Heart left ventricle (tissue), 13 donors: ENCODE measurements around the gene SCP2.

Source experiments
- CTCF ChIP-seq, 12 donors: fragments of 200-600 bp; sonication (generic) in 4 of 12; IDR thresholded peaks; one replicate each; pipeline versions ENCODE4 v1.5.0 to v1.8.0; 2018 to 2022; ENCODE audit warnings: antibody characterized with exemption in 12 of 12, mild to moderate bottlenecking in 5 of 12
- POLR2A ChIP-seq, 2 donors: fragments of 450-650 bp; IDR thresholded peaks; one replicate each; pipeline ENCODE4 v1.6.1; 2017; ENCODE audit warnings: antibody characterized with exemption in 2 of 2, mild to moderate bottlenecking in 2 of 2, moderate library complexity in 2 of 2
- donor health status: ischemic (EF 13 %, LVEDD 7.1; RV severe dilation, severe dysfunction).
- donor health status: DM: no; HTN: yes; CAD: no.
- donor health status: DM: no; HTN: no; CAD: no.
- donor health status: ischemic (EF 25% LVEDD 6.9; RV normal size, moderate dysfunction).
- donor health status: ischemic (EF 25% LVEDD 5.7; RV mildly dilated, moderate dysfunction).
- donor health status: ischemic (EF 35%, LVEDD 5.7; RV mildly dilated, moderate dysfunction).
- donor health status: nonischemic (EF 11% LVEDD 7.7; RV severe dilation, severe dysfunction).
- donor health status: DM: yes; HTN: yes; CAD: no.
- donor health status: PGD.
- donor health status: ischemic (EF 29% LVEDD 5.4; RV normal size, mild dysfunction).
- donor health status: nonischemic (EF 23%, LVEDD 6.1; RV moderate dilation, normal function).

DNA sequence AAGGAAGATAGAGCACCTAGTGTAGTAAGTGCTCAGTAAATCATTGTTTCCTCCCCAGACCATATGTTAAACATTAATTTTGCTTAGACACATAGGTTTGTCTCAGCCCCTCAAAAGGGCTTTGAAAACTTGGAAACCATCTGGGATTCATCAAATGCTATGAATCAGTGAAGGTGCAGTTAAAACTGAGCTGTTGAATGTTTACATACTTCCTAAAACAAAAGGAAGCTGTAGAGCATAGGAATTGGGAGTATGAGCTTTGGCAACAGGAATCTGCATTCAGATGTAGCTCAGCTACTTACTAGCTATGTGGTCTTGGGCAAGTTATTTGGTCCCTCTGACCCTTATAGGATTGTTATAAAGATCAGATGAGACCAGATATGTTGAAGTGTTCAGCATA, 116.2 kb downstream of the SCP2 start:
- TF ChIP-seq CTCF (IDR thresholded peaks at IDR 0.05) (no peak), POLR2A (IDR thresholded peaks at IDR 0.05) (no peak)
